Bronchial epithelial cell (primary cell): ENCODE results near the gene CALR. TPM values are rescaled to one million over a fixed set of nuclear protein-coding genes. Genes with fewer than 3 reads are reported as not detected.
A peak's percentile ranks its signal among the peaks of the same experiment; 100 is the strongest.

Source experiments
- DNase-seq: peaks from one replicate; pipeline ENCODE4 v3.0.0-alpha.2; 2010; ENCODE audit warnings: low read depth
- FAIRE-seq: peaks from 2 replicates; lab custom pipeline; 2011; peaks lifted over from hg19 to GRCh38; lab: Jason Lieb, UNC
- H3K27me3 ChIP-seq: 2 replicates; pipeline ENCODE4 v1.5.1; 2011; ENCODE audit warnings: low read length; ENCODE audit not compliant: control insufficient read depth, insufficient read depth
- H3K36me3 ChIP-seq: 2 replicates; pipeline ENCODE4 v1.5.1; 2011; ENCODE audit warnings: low read length; ENCODE audit not compliant: control insufficient read depth, insufficient read depth
- H3K4me3 ChIP-seq: 2 replicates; pipeline ENCODE4 v1.5.1; 2011; ENCODE audit warnings: mild to moderate bottlenecking, low read depth, low read length, control low read depth
- CTCF ChIP-seq: IDR thresholded peaks from 2 replicates; pipeline ENCODE4 v1.5.1; 2011; ENCODE audit warnings: mild to moderate bottlenecking, moderate library complexity, low read length, control low read depth, inconsistent platforms; ENCODE audit not compliant: insufficient read depth, severe bottlenecking
- total RNA-seq: library from RNA; depleted of rRNA; stranded (reverse); fragments of >200 nt; gene quantifications from 2 replicates; pipeline ENCODE4 v1.2.1, GENCODE V29; 2014

The CALR gene
- total RNA-seq, 1 donor from 2014 or later = 1,570 TPM

DNA sequence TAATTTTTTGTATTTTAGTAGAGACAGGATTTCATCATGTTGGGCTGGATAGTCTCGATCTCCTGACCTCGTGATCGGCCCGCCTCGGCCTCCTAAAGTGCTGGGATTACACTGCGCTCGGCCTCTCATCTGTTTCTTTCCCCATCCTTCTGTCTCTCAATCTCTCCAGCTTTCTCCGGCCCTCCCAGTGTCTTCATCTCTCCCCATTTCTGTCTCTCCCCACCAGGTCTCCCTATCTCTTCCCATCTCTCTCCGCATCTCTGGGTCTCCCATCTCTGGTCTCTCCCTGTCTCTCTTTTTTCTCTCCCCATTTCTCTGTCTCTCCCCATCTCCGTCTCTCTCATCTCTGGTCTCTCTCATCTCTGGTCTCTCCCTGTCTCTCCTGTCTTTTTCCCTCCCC is 44.7 kb downstream of the CALR start:
- peaks cover 2% of the 10 kb centered on the region for H3K27me3 ChIP-seq
- peak overlapping the region; percentile 15 for H3K4me3 ChIP-seq
- DNase-seq (no peak), FAIRE-seq (no peak)
- no peak for TF ChIP-seq CTCF
- no peaks in the 10 kb centered on the region for H3K36me3 ChIP-seq

DNA sequence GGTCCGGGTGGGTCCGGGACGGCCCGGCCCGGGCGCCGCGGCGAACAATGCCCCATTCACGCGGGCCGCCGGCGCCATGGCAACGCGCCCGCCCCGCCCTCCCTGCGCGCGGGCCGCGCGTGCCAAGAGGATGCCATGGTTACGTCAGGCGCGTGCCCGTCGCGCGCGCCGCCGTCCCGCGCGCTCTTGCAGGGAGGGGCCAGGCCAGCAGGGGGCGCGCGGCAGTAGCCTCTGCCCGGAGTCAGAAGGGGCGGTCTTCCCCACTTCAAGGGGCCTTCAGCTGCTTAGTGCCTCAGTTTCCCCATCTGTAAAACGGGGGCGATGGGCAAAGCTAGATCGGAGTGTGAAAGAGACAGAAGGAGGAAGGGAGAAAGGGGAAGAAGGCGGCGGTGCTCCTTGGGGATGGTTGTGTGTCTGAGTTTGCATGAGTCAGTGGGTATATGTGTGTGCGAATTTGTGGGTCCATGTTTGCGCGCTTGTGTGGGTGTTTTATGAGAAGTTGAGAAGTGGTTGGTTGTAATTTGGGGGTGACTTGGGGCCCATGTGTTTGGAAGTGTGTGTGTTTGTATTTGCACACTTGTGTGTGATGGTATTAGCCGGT is 45.2 kb downstream of the CALR start:
- DNase-seq (peak; percentile 31), FAIRE-seq (no peak)
- Histone ChIP-seq H3K4me3 (peak overlapping the region; percentile 15), H3K27me3 (peaks cover 2% of the 10 kb centered on the region), H3K36me3 (no peaks in the 10 kb centered on the region)
- TF ChIP-seq CTCF = peak; percentile 93

DNA sequence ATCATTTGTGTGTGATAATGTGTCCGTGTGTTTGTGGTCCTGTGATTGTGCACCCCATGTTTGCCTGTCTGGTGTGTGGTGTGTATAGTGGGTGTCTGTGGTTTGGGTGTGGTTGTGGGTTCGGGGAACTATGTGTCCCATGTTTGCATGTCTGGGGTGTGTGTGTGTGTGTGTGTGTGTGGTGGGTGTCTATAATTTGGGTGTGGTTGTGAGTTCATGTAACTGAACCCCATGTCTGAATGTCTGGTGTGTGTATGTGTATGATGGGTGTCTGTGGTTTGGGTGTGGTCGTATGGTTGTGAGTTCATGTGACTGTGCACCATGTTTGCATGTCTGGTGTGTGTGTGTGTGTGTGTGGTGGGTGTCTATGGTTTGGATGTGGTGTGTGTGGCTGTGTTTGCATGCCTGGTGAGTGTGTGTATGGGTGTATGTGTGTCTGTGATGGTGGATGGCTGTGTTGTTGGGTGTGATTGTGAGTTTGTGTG is 45.8 kb downstream of the CALR start:
- no peak for DNase-seq

DNA sequence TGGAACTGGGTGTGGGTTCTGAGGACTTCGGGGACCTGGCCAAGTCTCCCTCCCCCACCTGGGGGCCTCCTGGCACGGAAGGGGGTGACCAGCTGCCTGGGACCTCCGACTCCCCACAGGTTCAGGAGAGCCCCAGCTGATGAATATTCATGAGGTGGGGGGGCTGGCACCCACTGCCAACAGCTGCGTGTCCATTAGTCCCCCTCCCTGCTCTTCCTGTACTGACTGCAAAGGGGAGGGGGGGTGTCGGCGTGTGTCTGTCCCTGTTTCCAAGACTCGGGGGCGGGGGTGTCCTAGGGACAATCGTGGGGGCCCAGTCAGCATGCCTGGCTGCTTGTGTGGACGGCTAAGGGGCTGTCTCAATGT is 46.3 kb downstream of the CALR start:
- H3K27me3 ChIP-seq = peaks cover 2% of the 10 kb centered on the region
- H3K36me3 ChIP-seq = no peaks in the 10 kb centered on the region
- DNase-seq = no peak
- H3K4me3 ChIP-seq = no peak overlapping the region
- FAIRE-seq = no peak
- TF ChIP-seq CTCF = no peak

More for the DNA sequence above, 45.8 kb downstream of the CALR start:
- Histone ChIP-seq H3K4me3 (no peak overlapping the region), H3K36me3 (no peaks in the 10 kb centered on the region), H3K27me3 (peaks cover 2% of the 10 kb centered on the region)
- TF ChIP-seq CTCF = no peak
- FAIRE-seq = peak; percentile 98

DNA sequence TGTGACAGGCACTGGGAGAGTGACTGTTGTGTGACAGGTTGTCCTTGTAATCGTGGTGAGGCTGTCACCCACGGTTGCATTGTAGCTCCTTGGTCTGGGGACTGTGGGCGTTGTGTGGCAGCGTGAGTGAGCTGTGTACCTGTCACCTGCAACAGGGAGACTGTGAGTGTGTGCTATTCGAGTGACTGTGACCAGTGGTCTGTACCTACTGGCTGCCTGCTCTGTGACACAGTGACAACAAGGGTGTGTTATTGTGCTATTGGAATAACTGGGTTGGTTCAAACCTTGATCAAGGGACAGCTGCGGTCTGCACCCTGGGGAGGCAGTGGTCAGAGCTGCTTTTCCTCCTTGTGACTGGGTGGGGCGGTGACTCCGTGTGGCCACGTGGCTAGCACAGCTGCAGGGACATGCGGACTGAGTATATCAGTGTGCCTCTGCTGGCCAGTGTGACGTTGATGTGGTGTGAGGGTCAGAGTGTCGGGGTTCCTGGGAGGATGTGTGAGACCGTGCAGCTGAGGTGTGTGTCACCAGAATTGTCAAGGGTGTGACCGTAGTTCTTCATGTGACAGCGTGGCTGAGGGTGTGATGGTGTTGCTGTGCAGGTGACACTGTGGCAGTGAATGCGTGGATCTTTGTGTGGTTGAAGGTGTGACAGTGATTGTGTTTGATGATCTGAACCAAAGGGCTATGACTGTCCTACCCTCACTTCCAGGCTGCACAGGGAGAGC is 46.8 kb downstream of the CALR start:
- peaks cover 2% of the 10 kb centered on the region for H3K27me3 ChIP-seq
- no peaks in the 10 kb centered on the region for H3K36me3 ChIP-seq
- FAIRE-seq = peak; percentile 86
- H3K4me3 ChIP-seq = no peak overlapping the region
- no peak for TF ChIP-seq CTCF
- no peak for DNase-seq
